ENCODE measurements around the gene SLC13A5.

SLC13A5 gene

DNA sequence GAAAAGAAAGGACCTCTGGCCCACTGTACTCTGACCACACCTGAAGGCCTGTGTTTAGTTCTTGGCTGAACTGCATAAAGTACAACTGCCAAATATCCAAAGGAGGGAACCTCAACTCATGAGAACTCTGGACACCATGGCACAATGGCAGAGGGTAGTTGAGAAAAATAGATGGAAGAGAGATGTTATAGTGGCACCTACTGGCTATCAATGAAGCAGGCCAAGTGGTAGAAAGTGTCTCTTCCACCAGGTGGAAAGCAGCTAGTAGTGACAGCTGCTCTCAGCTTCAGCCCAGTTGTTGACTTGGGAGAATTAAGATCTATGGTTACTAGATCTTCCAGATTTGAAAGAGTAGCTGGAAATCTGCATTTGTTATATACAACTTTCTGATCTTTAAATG lies 65.0 kb downstream of the SLC13A5 start:
- Histone ChIP-seq H3K9ac (ENCODE audit: low read depth, low read length, poor library complexity) (no peak overlapping the region), H3K4me3 (ENCODE audit: low read length in 2 of 2) (no peak overlapping the region), H2BK5ac (ENCODE audit: low read length) (no peak overlapping the region), H3K4me2 (ENCODE audit: insufficient read depth, low read length, poor library complexity, severe bottlenecking) (no peak overlapping the region), H3K23ac (ENCODE audit: low read depth, low read length, poor library complexity) (no peak overlapping the region), H2AFZ (ENCODE audit: low read length) (no peak overlapping the region), H3K27ac (replicated peaks; ENCODE audit: low read length) (no peak overlapping the region), H3K14ac (ENCODE audit: low read length) (no peak overlapping the region), H4K8ac (ENCODE audit: low read depth, low read length) (no peak overlapping the region), H2BK15ac (ENCODE audit: low read length) (no peak overlapping the region), H2BK120ac (ENCODE audit: low read depth, low read length) (no peak overlapping the region), H3K18ac (ENCODE audit: low read length) (no peak overlapping the region), H2AK5ac (ENCODE audit: low read depth, low read length) (no peak overlapping the region), H3K79me1 (ENCODE audit: low read depth, low read length) (peaks cover 4% of the 10 kb centered on the region), H3K27me3 (ENCODE audit: control insufficient read depth in 3 of 3, insufficient read depth in 3 of 3, low read depth in 1 of 3, low read length in 3 of 3) (no peaks in the 10 kb centered on the region), H3K9me3 (replicated peaks in 1 of 2; ENCODE audit: control insufficient read depth in 2 of 2, insufficient read depth in 1 of 2, low read depth in 1 of 2, low read length in 2 of 2) (peaks cover 0 to 3% of the 10 kb centered on the region in 2 donors), H2BK12ac (ENCODE audit: low read length) (no peak overlapping the region), H3K36me3 (replicated peaks in 1 of 2; ENCODE audit: control insufficient read depth in 2 of 2, insufficient read depth in 2 of 2, low read length in 2 of 2) (peaks cover 7 to 72% of the 10 kb centered on the region in 2 donors), H4K91ac (ENCODE audit: low read depth, low read length, poor library complexity) (no peak overlapping the region), H3K4me1 (ENCODE audit: control insufficient read depth in 2 of 2, insufficient read depth in 1 of 2, low read depth in 1 of 2, low read length in 2 of 2) (peaks cover 7 to 14% of the 10 kb centered on the region in 2 donors), H3K4ac (ENCODE audit: low read length) (no peak overlapping the region)
- no peak for DNase-seq (ENCODE audit: low spot score)

DNA sequence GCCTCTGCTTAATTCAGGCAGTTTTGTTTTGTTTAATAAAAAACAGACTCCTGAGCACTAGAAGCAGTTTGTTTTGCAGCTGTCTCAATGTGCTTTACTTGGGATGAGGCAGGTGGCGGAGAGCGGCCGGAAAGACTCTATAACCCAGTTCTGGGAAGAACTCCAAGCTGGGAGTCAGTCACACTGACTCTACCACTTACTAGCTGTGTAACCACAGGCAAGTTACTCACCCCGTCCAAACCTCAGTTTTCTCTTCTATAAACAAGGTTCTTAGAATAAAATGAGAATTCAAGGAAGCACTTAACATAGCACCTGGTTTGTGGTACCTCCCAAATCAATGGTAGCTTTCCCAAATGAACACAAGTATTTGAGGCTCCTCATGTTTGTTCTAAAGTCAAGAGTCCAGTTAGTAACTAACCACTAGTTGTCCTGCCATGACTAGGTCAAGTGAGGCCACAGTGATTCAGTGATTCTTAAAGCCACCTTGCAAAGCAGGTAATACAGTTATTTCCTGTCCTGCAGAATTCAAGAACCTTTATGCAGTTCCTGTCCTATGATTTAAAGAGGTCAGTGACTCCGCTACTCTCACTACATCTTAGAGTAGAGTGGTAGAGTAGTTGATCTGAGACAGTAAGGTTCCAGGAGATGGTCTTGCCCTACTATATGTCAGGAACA lies 69.6 kb downstream of the SLC13A5 start:
- Histone ChIP-seq H3K4me3 (ENCODE audit: low read length in 2 of 2) (no peak overlapping the region), H2AFZ (ENCODE audit: low read length) (no peak overlapping the region), H2BK12ac (ENCODE audit: low read length) (no peak overlapping the region), H3K9me3 (replicated peaks in 1 of 2; ENCODE audit: control insufficient read depth in 2 of 2, insufficient read depth in 1 of 2, low read depth in 1 of 2, low read length in 2 of 2) (no peaks in the 10 kb centered on the region), H3K27ac (replicated peaks; ENCODE audit: low read length) (no peak overlapping the region), H2AK5ac (ENCODE audit: low read depth, low read length) (no peak overlapping the region), H3K18ac (ENCODE audit: low read length) (no peak overlapping the region), H3K14ac (ENCODE audit: low read length) (no peak overlapping the region), H4K8ac (ENCODE audit: low read depth, low read length) (no peak overlapping the region), H4K91ac (ENCODE audit: low read depth, low read length, poor library complexity) (no peak overlapping the region), H3K79me1 (ENCODE audit: low read depth, low read length) (peaks cover 15% of the 10 kb centered on the region), H2BK120ac (ENCODE audit: low read depth, low read length) (no peak overlapping the region), H3K4me1 (ENCODE audit: control insufficient read depth in 2 of 2, insufficient read depth in 1 of 2, low read depth in 1 of 2, low read length in 2 of 2) (peaks cover 9 to 13% of the 10 kb centered on the region in 2 donors), H3K36me3 (replicated peaks in 1 of 2; ENCODE audit: control insufficient read depth in 2 of 2, insufficient read depth in 2 of 2, low read length in 2 of 2) (peaks cover 4 to 66% of the 10 kb centered on the region in 2 donors), H2BK5ac (ENCODE audit: low read length) (no peak overlapping the region), H3K4me2 (ENCODE audit: insufficient read depth, low read length, poor library complexity, severe bottlenecking) (no peak overlapping the region), H3K9ac (ENCODE audit: low read depth, low read length, poor library complexity) (no peak overlapping the region), H3K23ac (ENCODE audit: low read depth, low read length, poor library complexity) (no peak overlapping the region), H2BK15ac (ENCODE audit: low read length) (no peak overlapping the region), H3K27me3 (ENCODE audit: control insufficient read depth in 3 of 3, insufficient read depth in 3 of 3, low read depth in 1 of 3, low read length in 3 of 3) (no peaks in the 10 kb centered on the region), H3K4ac (ENCODE audit: low read length) (no peak overlapping the region)
- no CpG with 5 or more reads among the region's 5 CpGs for WGBS, 2 donors (ENCODE audit: extremely low coverage in 2 of 2, insufficient read length in 2 of 2, insufficient replicate concordance in 1 of 2)
- no peak for DNase-seq (ENCODE audit: low spot score)

- Histone ChIP-seq H3K27ac (replicated peaks; ENCODE audit: low read length) (no peak overlapping the region), H3K18ac (ENCODE audit: low read length) (no peak overlapping the region), H3K36me3 (replicated peaks in 1 of 2; ENCODE audit: control insufficient read depth in 2 of 2, insufficient read depth in 2 of 2, low read length in 2 of 2) (peaks cover 4 to 58% of the 10 kb centered on the region in 2 donors)
These were observed 70.6 kb downstream of the SLC13A5 start for GRCh38 chr17:6642592-6642991.

DNA sequence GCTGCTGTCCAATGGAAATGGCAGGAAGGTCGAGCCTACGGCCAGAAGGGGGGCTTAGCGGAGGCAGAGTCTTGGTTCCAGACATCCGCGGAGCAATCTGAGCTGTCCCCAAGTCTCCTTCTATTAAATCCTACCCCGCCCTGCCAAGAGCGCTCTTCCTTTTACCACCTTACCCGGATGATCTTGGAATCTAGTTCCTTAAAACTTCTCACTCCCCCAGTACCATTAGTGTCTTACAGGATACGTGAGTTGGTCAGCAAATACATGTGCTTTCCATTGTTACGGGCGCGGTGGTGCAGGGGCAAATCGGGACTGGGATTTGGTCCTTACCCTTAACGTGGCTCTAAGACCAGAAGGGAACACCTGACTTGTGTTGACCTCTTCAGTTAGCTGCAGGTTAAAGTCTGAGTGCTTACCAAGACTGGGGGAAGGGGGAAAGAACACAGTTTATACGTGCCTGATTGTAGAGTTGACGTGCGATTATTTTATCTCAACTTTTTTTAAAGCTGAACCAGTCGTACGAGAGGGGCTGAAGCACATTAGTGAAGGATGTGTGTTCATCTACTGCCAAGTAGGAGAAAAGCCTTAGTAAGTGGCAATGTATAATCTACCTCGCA lies 71.8 kb downstream of the SLC13A5 start:
- peak overlapping the region; percentile 89 for H3K18ac ChIP-seq (ENCODE audit: low read length)
- no peak for DNase-seq (ENCODE audit: low spot score)
- peak overlapping the region; percentile 93 for H3K9ac ChIP-seq (ENCODE audit: low read depth, low read length, poor library complexity)
- H2AK5ac ChIP-seq (ENCODE audit: low read depth, low read length), result no peak overlapping the region
- H3K4me2 ChIP-seq (ENCODE audit: insufficient read depth, low read length, poor library complexity, severe bottlenecking), result peak overlapping the region; percentile 90
- H3K27me3 ChIP-seq (ENCODE audit: control insufficient read depth in 3 of 3, insufficient read depth in 3 of 3, low read depth in 1 of 3, low read length in 3 of 3), result no peaks in the 10 kb centered on the region
- no peak overlapping the region for H2BK12ac ChIP-seq (ENCODE audit: low read length)
- WGBS, 2 donors (ENCODE audit: extremely low coverage in 2 of 2, insufficient read length in 2 of 2, insufficient replicate concordance in 1 of 2), result no CpG with 5 or more reads among the region's 20 CpGs
- H2BK5ac ChIP-seq (ENCODE audit: low read length), result peak overlapping the region; percentile 69
- peak overlapping the region; percentile 97 for H3K23ac ChIP-seq (ENCODE audit: low read depth, low read length, poor library complexity)
- H3K4me3 ChIP-seq (ENCODE audit: low read length in 2 of 2), result peak overlapping the region; percentile 76 to 97
- peak overlapping the region; percentile 100 for H2AFZ ChIP-seq (ENCODE audit: low read length)
- H3K4me1 ChIP-seq (ENCODE audit: control insufficient read depth in 2 of 2, insufficient read depth in 1 of 2, low read depth in 1 of 2, low read length in 2 of 2), result peaks cover 9 to 13% of the 10 kb centered on the region in 2 donors
- H2BK15ac ChIP-seq (ENCODE audit: low read length), result no peak overlapping the region
- peaks cover 4 to 57% of the 10 kb centered on the region in 2 donors for H3K36me3 ChIP-seq (replicated peaks in 1 of 2; ENCODE audit: control insufficient read depth in 2 of 2, insufficient read depth in 2 of 2, low read length in 2 of 2)
- H2BK120ac ChIP-seq (ENCODE audit: low read depth, low read length), result no peak overlapping the region
- no peaks in the 10 kb centered on the region for H3K9me3 ChIP-seq (replicated peaks in 1 of 2; ENCODE audit: control insufficient read depth in 2 of 2, insufficient read depth in 1 of 2, low read depth in 1 of 2, low read length in 2 of 2)
- peak overlapping the region; percentile 22 for H4K91ac ChIP-seq (ENCODE audit: low read depth, low read length, poor library complexity)
- no peak overlapping the region for H3K4ac ChIP-seq (ENCODE audit: low read length)
- H4K8ac ChIP-seq (ENCODE audit: low read depth, low read length), result no peak overlapping the region
- H3K27ac ChIP-seq (replicated peaks; ENCODE audit: low read length), result peak overlapping the region; percentile 94
- H3K14ac ChIP-seq (ENCODE audit: low read length), result no peak overlapping the region
- H3K79me1 ChIP-seq (ENCODE audit: low read depth, low read length), result peaks cover 31% of the 10 kb centered on the region

More at GRCh38 chr17:6642592-6642991, 70.6 kb downstream of the SLC13A5 start:
- Histone ChIP-seq H4K8ac (ENCODE audit: low read depth, low read length) (no peak overlapping the region), H3K9me3 (replicated peaks in 1 of 2; ENCODE audit: control insufficient read depth in 2 of 2, insufficient read depth in 1 of 2, low read depth in 1 of 2, low read length in 2 of 2) (no peaks in the 10 kb centered on the region), H3K4me3 (ENCODE audit: low read length in 2 of 2) (no peak overlapping the region), H3K9ac (ENCODE audit: low read depth, low read length, poor library complexity) (no peak overlapping the region), H3K27me3 (ENCODE audit: control insufficient read depth in 3 of 3, insufficient read depth in 3 of 3, low read depth in 1 of 3, low read length in 3 of 3) (no peaks in the 10 kb centered on the region), H2BK12ac (ENCODE audit: low read length) (no peak overlapping the region), H3K4me2 (ENCODE audit: insufficient read depth, low read length, poor library complexity, severe bottlenecking) (no peak overlapping the region), H2AK5ac (ENCODE audit: low read depth, low read length) (no peak overlapping the region), H4K91ac (ENCODE audit: low read depth, low read length, poor library complexity) (no peak overlapping the region), H3K23ac (ENCODE audit: low read depth, low read length, poor library complexity) (no peak overlapping the region), H3K4ac (ENCODE audit: low read length) (no peak overlapping the region), H2BK120ac (ENCODE audit: low read depth, low read length) (no peak overlapping the region), H3K14ac (ENCODE audit: low read length) (no peak overlapping the region), H3K4me1 (ENCODE audit: control insufficient read depth in 2 of 2, insufficient read depth in 1 of 2, low read depth in 1 of 2, low read length in 2 of 2) (peaks cover 9 to 13% of the 10 kb centered on the region in 2 donors), H2BK15ac (ENCODE audit: low read length) (no peak overlapping the region), H2AFZ (ENCODE audit: low read length) (no peak overlapping the region), H3K79me1 (ENCODE audit: low read depth, low read length) (peaks cover 24% of the 10 kb centered on the region), H2BK5ac (ENCODE audit: low read length) (no peak overlapping the region)
- no peak for DNase-seq (ENCODE audit: low spot score)
- no CpG with 5 or more reads among the region's 2 CpGs for WGBS, 2 donors (ENCODE audit: extremely low coverage in 2 of 2, insufficient read length in 2 of 2, insufficient replicate concordance in 1 of 2)

Measured in neuronal stem cell (in vitro differentiated cells).